Neural cell (in vitro differentiated cells): ENCODE results near the gene TAF1B. TPM values are rescaled to one million over a fixed set of nuclear protein-coding genes. Genes with fewer than 3 reads are reported as not detected.

ENCODE experiments used
- H2AFZ ChIP-seq: fragments of 200-600, 300-800 bp; sonication (generic), shearing (Covaris generic); 2 replicates; pipeline ENCODE4 v1.6.0; 2014; ENCODE audit warnings: low read depth, mild to moderate bottlenecking, antibody characterized with exemption, low read length, moderate library complexity
- H3F3A ChIP-seq: fragments of 200-600 bp; shearing (Covaris generic); 2 replicates; pipeline ENCODE4 v1.6.1; 2016; ENCODE audit warnings: mild to moderate bottlenecking, moderate library complexity, mixed read lengths, antibody characterized with exemption, low read length; ENCODE audit not compliant: insufficient read depth, poor library complexity, severe bottlenecking
- H3K27ac ChIP-seq: fragments of 200-600, 300-800 bp; sonication (generic), shearing (Covaris generic); 2 replicates; pipeline ENCODE4 v1.5.1; 2014; ENCODE audit warnings: mild to moderate bottlenecking, low read length, moderate library complexity
- H3K27me3 ChIP-seq: fragments of 300-800, 200-600 bp; sonication (generic), shearing (Covaris generic); 2 replicates; pipeline ENCODE4 v1.6.0; 2014; ENCODE audit warnings: mild to moderate bottlenecking, low read depth, low read length, moderate library complexity; ENCODE audit not compliant: insufficient read depth
- H3K36me3 ChIP-seq: fragments of 300-800, 200-600 bp; sonication (generic), shearing (Covaris generic); 2 replicates; pipeline ENCODE4 v1.5.1; 2014; ENCODE audit warnings: mild to moderate bottlenecking, antibody characterized with exemption, low read length, moderate library complexity; ENCODE audit not compliant: insufficient read depth
- H3K4me2 ChIP-seq: fragments of 300-800, 200-600 bp; sonication (generic), shearing (Covaris generic); 2 replicates; pipeline ENCODE4 v1.6.0; 2014; ENCODE audit warnings: mild to moderate bottlenecking, low read length
- H3K4me3 ChIP-seq: fragments of 300-800, 200-600 bp; sonication (generic), shearing (Covaris generic); 2 replicates; pipeline ENCODE4 v1.5.1; 2014; ENCODE audit warnings: mild to moderate bottlenecking, low read length, moderate library complexity
- H3K79me2 ChIP-seq: fragments of 200-600 bp; shearing (Covaris generic); replicated peaks from 2 replicates; pipeline ENCODE4 v1.6.0; 2014; ENCODE audit warnings: mild to moderate bottlenecking, low read length, moderate library complexity; ENCODE audit not compliant: insufficient read depth
- H3K9ac ChIP-seq: fragments of 300-800, 200-600 bp; sonication (generic), shearing (Covaris generic); 2 replicates; pipeline ENCODE4 v1.6.1; 2016; ENCODE audit warnings: mild to moderate bottlenecking, low read length, mixed read lengths
- H3K9me2 ChIP-seq: fragments of 200-600 bp; shearing (Covaris generic); 2 replicates; pipeline ENCODE4 v1.6.1; 2016; ENCODE audit warnings: mild to moderate bottlenecking, low read length, mixed read lengths; ENCODE audit not compliant: insufficient read depth
- H3K9me3 ChIP-seq: fragments of 200-600, 300-800 bp; sonication (generic), shearing (Covaris generic); 2 replicates; pipeline ENCODE4 v1.6.1; 2016; ENCODE audit warnings: mild to moderate bottlenecking, mixed run types, low read length, moderate library complexity, mixed read lengths
- H4K20me1 ChIP-seq: fragments of 200-600 bp; shearing (Covaris generic); 2 replicates; pipeline ENCODE4 v1.6.1; 2016; ENCODE audit warnings: mild to moderate bottlenecking, mixed run types; ENCODE audit not compliant: insufficient read depth
- CTCF ChIP-seq: fragments of 450-650 bp; IDR thresholded peaks from 2 replicates; pipeline ENCODE4 v1.5.1; 2014; ENCODE audit warnings: antibody characterized with exemption, mild to moderate bottlenecking, moderate library complexity; ENCODE audit not compliant: poor library complexity, severe bottlenecking
- EP300 ChIP-seq: fragments of 450-650 bp; conservative IDR thresholded peaks from 2 replicates; pipeline ENCODE4 v1.6.1; 2014; ENCODE audit warnings: antibody characterized with exemption, mild to moderate bottlenecking, moderate library complexity; ENCODE audit not compliant: poor library complexity, severe bottlenecking
- EZH2 ChIP-seq: fragments of 200-600, 300-800 bp; shearing (Covaris generic), sonication (generic); IDR thresholded peaks from 2 replicates; pipeline ENCODE4 v1.6.1; 2014; ENCODE audit warnings: antibody characterized with exemption, low read length, borderline replicate concordance, mild to moderate bottlenecking; ENCODE audit not compliant: insufficient read depth, poor library complexity, severe bottlenecking
- MXI1 ChIP-seq: fragments of 450-650 bp; conservative IDR thresholded peaks from 2 replicates; pipeline ENCODE4 v1.6.1; 2014; ENCODE audit warnings: antibody characterized with exemption, mild to moderate bottlenecking; ENCODE audit not compliant: poor library complexity, severe bottlenecking
- POLR2AphosphoS5 ChIP-seq: IDR thresholded peaks from 2 replicates; pipeline ENCODE4 v1.6.1; 2012
- RAD21 ChIP-seq: fragments of 450-650 bp; conservative IDR thresholded peaks from 2 replicates; pipeline ENCODE4 v1.6.1; 2014; ENCODE audit warnings: antibody characterized with exemption, mild to moderate bottlenecking, moderate library complexity
- REST ChIP-seq: IDR thresholded peaks from 2 replicates; pipeline ENCODE4 v1.6.1; 2012; ENCODE audit warnings: borderline replicate concordance
- SMC3 ChIP-seq: fragments of 450-650 bp; conservative IDR thresholded peaks from 2 replicates; pipeline ENCODE4 v1.6.1; 2014; ENCODE audit warnings: antibody characterized with exemption, mild to moderate bottlenecking, moderate library complexity; ENCODE audit not compliant: poor library complexity
- TAF1 ChIP-seq: IDR thresholded peaks from 2 replicates; pipeline ENCODE4 v1.6.1; 2012; ENCODE audit warnings: low read depth
- polyA plus RNA-seq: library from polyadenylated mRNA; depleted of rRNA; stranded (reverse); fragments of >200 nt; gene quantifications from 2 replicates; pipeline ENCODE4 v1.2.3, GENCODE V29; 2014

Gene TAF1B
- polyA plus RNA-seq, 1 donor from 2014 or later: 11.2 TPM

GRCh38 chr2:9974343-9974742, 131.1 kb downstream of the TAF1B start:
- Histone ChIP-seq H3K9me2 (no peaks in the 10 kb centered on the region), H3K9me3 (no peaks in the 10 kb centered on the region), H4K20me1 (no peaks in the 10 kb centered on the region), H3K36me3 (peaks cover 13% of the 10 kb centered on the region), H3K9ac (no peak overlapping the region), H3K79me2 (no peaks in the 10 kb centered on the region), H3K27ac (no peak overlapping the region), H3F3A (no peaks in the 10 kb centered on the region), H3K4me2 (no peak overlapping the region), H2AFZ (no peak overlapping the region), H3K27me3 (no peaks in the 10 kb centered on the region), H3K4me3 (no peak overlapping the region)
- TF ChIP-seq CTCF (no peak), EP300 (no peak), MXI1 (no peak), REST (no peak), TAF1 (no peak), SMC3 (no peak), POLR2AphosphoS5 (no peak), RAD21 (no peak), EZH2 (no peak)

- Histone ChIP-seq H2AFZ (no peak overlapping the region), H3F3A (no peaks in the 10 kb centered on the region), H3K9me2 (no peaks in the 10 kb centered on the region), H3K27me3 (no peaks in the 10 kb centered on the region), H3K9me3 (no peaks in the 10 kb centered on the region), H3K79me2 (no peaks in the 10 kb centered on the region), H3K27ac (no peak overlapping the region), H3K9ac (no peak overlapping the region), H3K4me3 (no peak overlapping the region), H4K20me1 (no peaks in the 10 kb centered on the region), H3K36me3 (peaks cover 10% of the 10 kb centered on the region), H3K4me2 (no peak overlapping the region)
- TF ChIP-seq REST (no peak), CTCF (no peak), RAD21 (no peak), TAF1 (no peak), POLR2AphosphoS5 (no peak), SMC3 (no peak), EZH2 (no peak), EP300 (no peak), MXI1 (no peak)
These were observed 132.1 kb downstream of the TAF1B start for GRCh38 chr2:9975328-9975727.
